H1 (cell line): ENCODE data around the gene TAF10. TPM values are rescaled to one million over a fixed set of nuclear protein-coding genes. Genes with fewer than 3 reads are reported as not detected.

ENCODE experiments used
- CTCF ChIA-PET: fragments of 300-600 bp; sonication (Branson Sonifier 250); formaldehyde crosslinking; loops from one replicate; lab custom pipeline; 2021; ENCODE audit not compliant: partially characterized antibody; lab: Charles Lee
- POLR2A ChIA-PET: fragments of 300-600 bp; sonication (Branson Sonifier 250); formaldehyde crosslinking; loops from one replicate; lab custom pipeline; 2021; ENCODE audit warnings: inconsistent platforms; ENCODE audit not compliant: partially characterized antibody; lab: Charles Lee
- DNase-seq, 2 experiments: peaks; one replicate each; pipeline versions ENCODE4 v3.0.0 to v3.0.0-alpha.2; 2010 to 2022; ENCODE audit warnings: low spot score in 2 of 2, low read depth in 1 of 2, mixed read lengths in 1 of 2
- FAIRE-seq: peaks from 2 replicates; lab custom pipeline; 2011; peaks lifted over from hg19 to GRCh38; lab: Jason Lieb, UNC
- H2AFZ ChIP-seq: 2 replicates; pipeline ENCODE4 v1.8.1; 2012; ENCODE audit warnings: low read length, inconsistent platforms
- H2AK5ac ChIP-seq: 2 replicates; pipeline ENCODE4 v1.6.1; 2013; ENCODE audit warnings: low read depth, low read length
- H2BK120ac ChIP-seq: replicated peaks from 2 replicates; pipeline ENCODE3; 2013; ENCODE audit warnings: low read depth, low read length, inconsistent platforms
- H2BK12ac ChIP-seq: 2 replicates; pipeline ENCODE4 v1.6.1; 2013; ENCODE audit warnings: low read depth, low read length
- H2BK15ac ChIP-seq: 2 replicates; pipeline ENCODE4 v1.6.1; 2013; ENCODE audit warnings: low read length
- H2BK20ac ChIP-seq: 2 replicates; pipeline ENCODE4 v1.6.1; 2013; ENCODE audit warnings: low read length
- H2BK5ac ChIP-seq: 2 replicates; pipeline ENCODE4 v1.6.1; 2013; ENCODE audit warnings: low read depth, low read length
- H3K14ac ChIP-seq: 2 replicates; pipeline ENCODE4 v1.6.1; 2013; ENCODE audit warnings: inconsistent platforms; ENCODE audit not compliant: insufficient read length
- H3K18ac ChIP-seq: 2 replicates; pipeline ENCODE4 v1.6.1; 2013; ENCODE audit warnings: low read length; ENCODE audit errors: extremely low read depth
- H3K23ac ChIP-seq: 2 replicates; pipeline ENCODE4 v1.6.1; 2013; ENCODE audit warnings: inconsistent platforms; ENCODE audit not compliant: insufficient read length
- H3K23me2 ChIP-seq: 2 replicates; pipeline ENCODE4 v1.6.1; 2013; ENCODE audit warnings: low read depth, low read length
- H3K27ac ChIP-seq: 2 replicates; pipeline ENCODE4 v1.6.1; 2011; ENCODE audit warnings: low read depth, low read length, inconsistent platforms
- H3K27me3 ChIP-seq, 4 experiments: replicated peaks in 1 of 4; 1 replicate in 1 of 4; 2 replicates in 3 of 4; pipeline versions ENCODE4 v1.6.1 to v1.8.1; 2011 to 2013; ENCODE audit warnings: low read length in 3 of 4, mild to moderate bottlenecking in 3 of 4, inconsistent platforms in 2 of 4, mixed read lengths in 2 of 4, moderate library complexity in 1 of 4; ENCODE audit not compliant: control insufficient read depth in 3 of 4, insufficient read depth in 3 of 4; ENCODE audit errors: extremely low read depth in 1 of 4
- H3K36me3 ChIP-seq, 4 experiments: 2 replicates each; pipeline versions ENCODE4 v1.6.1 to v1.8.1; 2011 to 2013; ENCODE audit warnings: mild to moderate bottlenecking in 4 of 4, low read length in 3 of 4, moderate library complexity in 2 of 4, control low read depth in 1 of 4, inconsistent platforms in 1 of 4; ENCODE audit not compliant: insufficient read depth in 4 of 4, control insufficient read depth in 2 of 4
- H3K4ac ChIP-seq: replicated peaks from 2 replicates; pipeline ENCODE3; 2013; ENCODE audit warnings: low read length, low read depth, mixed read lengths, inconsistent platforms; ENCODE audit not compliant: insufficient read length
- H3K4me1 ChIP-seq, 4 experiments: replicated peaks in 1 of 4; 1 replicate in 1 of 4; 2 replicates in 3 of 4; pipeline versions ENCODE4 v1.6.1 to v1.8.1; 2011 to 2013; ENCODE audit warnings: low read length in 3 of 4, inconsistent platforms in 2 of 4, mixed read lengths in 1 of 4; ENCODE audit not compliant: insufficient read depth in 4 of 4, control insufficient read depth in 3 of 4
- H3K4me2 ChIP-seq, 2 experiments: 2 replicates each; pipeline versions ENCODE4 v1.6.1 to v1.8.1; 2011 to 2013; ENCODE audit warnings: low read depth in 2 of 2, low read length in 2 of 2, control low read depth in 1 of 2, inconsistent platforms in 1 of 2, mild to moderate bottlenecking in 1 of 2; ENCODE audit not compliant: insufficient read depth in 1 of 2
- H3K4me3 ChIP-seq, 4 experiments: fragments of 200-600, 300-600 bp in 1 of 4; sonication (generic), shearing (Covaris generic), sonication (Bioruptor Twin) in 1 of 4; 2 replicates each; pipeline versions ENCODE4 v1.5.1 to v1.8.1; 2011 to 2016; ENCODE audit warnings: low read length in 4 of 4, low read depth in 3 of 4, control low read depth in 2 of 4, inconsistent platforms in 2 of 4, mild to moderate bottlenecking in 2 of 4, mixed read lengths in 1 of 4, moderate library complexity in 1 of 4; ENCODE audit not compliant: insufficient read depth in 2 of 4; ENCODE audit errors: extremely low read depth in 1 of 4
- H3K56ac ChIP-seq: replicated peaks from 2 replicates; pipeline ENCODE3; 2013; ENCODE audit warnings: low read depth, mild to moderate bottlenecking, mixed read lengths, low read length, inconsistent platforms; ENCODE audit not compliant: insufficient read length
- H3K79me1 ChIP-seq: 2 replicates; pipeline ENCODE4 v1.6.1; 2013; ENCODE audit warnings: low read depth, low read length, control low read depth
- H3K79me2 ChIP-seq, 2 experiments: 2 replicates each; pipeline versions ENCODE4 v1.6.1 to v1.8.1; 2012 to 2013; ENCODE audit warnings: low read length in 2 of 2, mild to moderate bottlenecking in 2 of 2, inconsistent platforms in 1 of 2; ENCODE audit not compliant: insufficient read depth in 2 of 2, control insufficient read depth in 1 of 2
- H3K9ac ChIP-seq, 4 experiments: replicated peaks in 1 of 4; 1 replicate in 1 of 4; 2 replicates in 3 of 4; pipeline versions ENCODE4 v1.6.1 to v1.8.1; 2011 to 2013; ENCODE audit warnings: low read depth in 3 of 4, low read length in 3 of 4, control low read depth in 2 of 4, mild to moderate bottlenecking in 2 of 4, moderate library complexity in 2 of 4, inconsistent platforms in 1 of 4; ENCODE audit errors: extremely low read depth in 1 of 4
- H3K9me3 ChIP-seq, 2 experiments: 2 replicates each; pipeline versions ENCODE4 v1.6.1 to v1.8.1; 2012 to 2013; ENCODE audit warnings: mild to moderate bottlenecking in 2 of 2, moderate library complexity in 2 of 2, control low read depth in 1 of 2, inconsistent platforms in 1 of 2, low read depth in 1 of 2, low read length in 1 of 2, mixed read lengths in 1 of 2; ENCODE audit not compliant: insufficient read depth in 2 of 2
- H4K20me1 ChIP-seq, 2 experiments: replicated peaks in 1 of 2; 2 replicates each; pipeline versions ENCODE3 to v1.8.1; 2011 to 2013; ENCODE audit warnings: inconsistent platforms in 2 of 2, low read length in 2 of 2, mild to moderate bottlenecking in 1 of 2; ENCODE audit not compliant: insufficient read depth in 2 of 2, control insufficient read depth in 1 of 2
- H4K5ac ChIP-seq: 2 replicates; pipeline ENCODE4 v1.6.1; 2013; ENCODE audit warnings: low read length, low read depth, mixed read lengths, inconsistent platforms; ENCODE audit not compliant: insufficient read length
- H4K8ac ChIP-seq: 2 replicates; pipeline ENCODE4 v1.8.0; 2013; ENCODE audit warnings: mild to moderate bottlenecking, moderate library complexity, low read length, inconsistent platforms; ENCODE audit not compliant: insufficient read depth; ENCODE audit errors: extremely low read depth
- H4K91ac ChIP-seq: replicated peaks from 2 replicates; pipeline ENCODE3; 2013; ENCODE audit warnings: low read length, mixed read lengths, inconsistent platforms; ENCODE audit not compliant: insufficient read length
- BRCA1 ChIP-seq: IDR thresholded peaks from 2 replicates; pipeline ENCODE4 v1.6.1; 2012; ENCODE audit warnings: low read depth, low read length, improper control_type of control experiment
- WGBS, 2 experiments: shearing (Covaris generic) in 1 of 2; methylation state at CpG; one replicate each; pipeline versions ENCODE4 v1.1.6 to v1.1.7; 2013 to 2015; ENCODE audit warnings: low lambda C conversion rate in 2 of 2, mixed read lengths in 2 of 2, inconsistent platforms in 1 of 2, low coverage in 1 of 2, missing lambda C conversion rate in 1 of 2; ENCODE audit not compliant: insufficient replicate concordance in 2 of 2, insufficient coverage in 1 of 2, insufficient read length in 1 of 2; ENCODE audit errors: extremely low coverage in 1 of 2, missing lambda C conversion rate in 1 of 2; 5-methylcytosine and 5-hydroxymethylcytosine counted together
- polyA plus RNA-seq, 7 experiments: library from polyadenylated mRNA; depleted of rRNA in 3 of 7; stranded (reverse) in 5 of 7; unstranded in 2 of 7; fragments of >200 nt in 5 of 7; fragments of 200-250 nt in 2 of 7; gene quantifications; 1 replicate in 5 of 7; 2 replicates in 1 of 7; 4 replicates in 1 of 7; pipeline versions ENCODE4 v1.2.1 to v1.2.3, GENCODE V29; 2011 to 2013; ENCODE audit warnings: missing spikeins in 2 of 7, mixed read lengths in 2 of 7
- total RNA-seq: library from RNA; stranded (reverse); fragmentation: NEBNext Ultra II Directional; extraction: Animal tissue kit (Norgen Biotek cat#: 25700); gene quantifications from 2 replicates; pipeline ENCODE4 v1.2.1, GENCODE V29; 2021

TAF10 gene
- total and polyA plus RNA-seq, 2 of the 8 experiments (the other 6 are each of a cell fraction or from before 2014, with no cell fraction given), result 128 to 213 TPM

GRCh38 chr11:6567371-6567745 lies 44.7 kb downstream of the TAF10 start:
- no peaks in the 10 kb centered on the region for H3K36me3 ChIP-seq
- WGBS, 2 experiments, result 96% methylated on average over 7 of the region's 7 CpGs; no CpG with 5 or more reads in 1 of the 2 experiments
- no peaks in the 10 kb centered on the region for H3K79me2 ChIP-seq
- H3K4me1 ChIP-seq, result peaks cover 0 to 9% (median 4%) of the 10 kb centered on the region in 4 experiments; a peak in 5 of 7 replicates
- H3K18ac ChIP-seq, result no peak overlapping the region
- H4K8ac ChIP-seq, result peak overlapping the region; percentile 21; the same call in 1 of the 2 replicates
- ChIA-PET POLR2A (no interaction called here), CTCF (interaction anchor here (1.2 to 6.6 kb wide), 5 partner anchors 11 to 188 kb away, joined by 3 to 63 read pairs (median 6); no protein-coding TSS in a partner anchor)
- H4K5ac ChIP-seq, result no peak overlapping the region
- H2BK12ac ChIP-seq, result no peak overlapping the region
- no peak overlapping the region for H2AK5ac ChIP-seq
- DNase-seq, result no peak
- no peak overlapping the region for H2BK120ac ChIP-seq
- no peak overlapping the region for H3K14ac ChIP-seq
- H3K23ac ChIP-seq, result no peak overlapping the region
- H3K4ac ChIP-seq, result no peak overlapping the region
- H2AFZ ChIP-seq, result no peak overlapping the region
- H2BK5ac ChIP-seq, result no peak overlapping the region
- H4K91ac ChIP-seq, result no peak overlapping the region
- no peak overlapping the region for H3K27ac ChIP-seq
- no peaks in the 10 kb centered on the region; the same call in 1 of the 2 replicates for H3K23me2 ChIP-seq
- no peak for FAIRE-seq
- H3K79me1 ChIP-seq, result no peaks in the 10 kb centered on the region
- H3K9me3 ChIP-seq, result no peaks in the 10 kb centered on the region
- no peaks in the 10 kb centered on the region for H4K20me1 ChIP-seq
- H2BK20ac ChIP-seq, result no peak overlapping the region
- no peak overlapping the region for H3K56ac ChIP-seq
- H3K4me2 ChIP-seq, result no peak overlapping the region
- no peak overlapping the region for H2BK15ac ChIP-seq
- no peaks in the 10 kb centered on the region for H3K27me3 ChIP-seq
- H3K9ac ChIP-seq, result no peak overlapping the region
- H3K4me3 ChIP-seq, result no peak overlapping the region
- TF ChIP-seq BRCA1, result no peak
